K562 (cell line): ENCODE data around the gene TMEM245. TPM values are rescaled to one million over a fixed set of nuclear protein-coding genes. Genes with fewer than 3 reads are reported as not detected.

Experiments
- CCNT2 ChIP-seq: IDR thresholded peaks from 2 replicates; pipeline ENCODE4 v1.6.1; 2011; ENCODE audit warnings: borderline replicate concordance, low read depth, mild to moderate bottlenecking, moderate library complexity, mixed read lengths, low read length; ENCODE audit not compliant: insufficient read length; ENCODE audit errors: extremely low read depth
- EZH2 ChIP-seq: IDR thresholded peaks from 2 replicates; pipeline ENCODE4 v1.6.1; 2012; ENCODE audit warnings: low read depth, mild to moderate bottlenecking, inconsistent platforms, low read length, borderline replicate concordance
- KDM5B ChIP-seq: fragments of 200-600 bp; sonication (generic); IDR thresholded peaks from 2 replicates; pipeline ENCODE4 v1.6.1; 2012; ENCODE audit warnings: low read depth, mild to moderate bottlenecking, moderate library complexity, low read length, control low read depth, inconsistent platforms; ENCODE audit not compliant: insufficient replicate concordance
- MTF1 ChIP-seq: fragments of 250-450 bp; sonication (Bioruptor Pico); IDR thresholded peaks from 2 replicates; pipeline ENCODE4 v1.9.0; 2021; ENCODE audit warnings: moderate library complexity, mild to moderate bottlenecking, inconsistent platforms, borderline replicate concordance
- NEUROD1 ChIP-seq: fragments of 150-350 bp; IDR thresholded peaks from 2 replicates; pipeline ENCODE4 v1.6.1; 2014; ENCODE audit warnings: borderline replicate concordance, low read length, low read depth; ENCODE audit not compliant: partially characterized antibody
- NR2C1 ChIP-seq, 2 experiments: fragments of 450-650 bp; IDR thresholded peaks; 2 replicates each; pipeline ENCODE4 v1.6.1; 2017; ENCODE audit warnings: mild to moderate bottlenecking in 2 of 2, antibody characterized with exemption in 1 of 2, inconsistent platforms in 1 of 2, missing compliant biosample characterization in 1 of 2, missing genetic modification characterization in 1 of 2
- PML ChIP-seq: IDR thresholded peaks from 2 replicates; pipeline ENCODE4 v1.6.1; 2012; ENCODE audit warnings: low read length, inconsistent platforms
- PURB ChIP-seq: sonication (generic); formaldehyde crosslinking; IDR thresholded peaks from 2 replicates; pipeline ENCODE4 v1.9.0; 2021; ENCODE audit warnings: low read depth, mild to moderate bottlenecking, missing genetic modification reagents
- RBBP5 ChIP-seq: fragments of 200-600 bp; sonication (generic); IDR thresholded peaks from 2 replicates; pipeline ENCODE4 v1.6.1; 2012; ENCODE audit warnings: borderline replicate concordance, mild to moderate bottlenecking, low read length, control low read depth, inconsistent platforms; ENCODE audit not compliant: insufficient read depth, poor library complexity, severe bottlenecking
- SMAD1 ChIP-seq: fragments of 150-350 bp; IDR thresholded peaks from 2 replicates; pipeline ENCODE4 v1.6.1; 2014; ENCODE audit warnings: low read length, low read depth; ENCODE audit not compliant: partially characterized antibody
- ZNF174 ChIP-seq: fragments of 250-450 bp; sonication (Bioruptor Pico); IDR thresholded peaks from 2 replicates; pipeline ENCODE4 v1.4.0; 2020; ENCODE audit warnings: mild to moderate bottlenecking
- ZNF445 ChIP-seq: fragments of 250-450 bp; sonication (Bioruptor Pico); IDR thresholded peaks from 2 replicates; pipeline ENCODE4 v1.4.0; 2020; ENCODE audit warnings: low read depth, mild to moderate bottlenecking, moderate library complexity
- ZNF830 ChIP-seq: fragments of 250-450 bp; sonication (Bioruptor Pico); IDR thresholded peaks from 2 replicates; pipeline ENCODE4 v1.5.0; 2021; ENCODE audit warnings: mild to moderate bottlenecking
- polyA plus RNA-seq, 8 experiments: library from polyadenylated mRNA; depleted of rRNA in 4 of 8; stranded (reverse) in 5 of 8; unstranded in 3 of 8; fragments of >200 nt; fragmentation: Nextera tagmentation in 2 of 8; fragmentation: Illumina TruSeq in 1 of 8; extraction: Ambion mirVana in 2 of 8; extraction: Trizol in 1 of 8; gene quantifications; 2 replicates each; pipeline versions ENCODE4 v1.2.1 to v1.2.3, GENCODE V29; 2011 to 2014; ENCODE audit warnings: inconsistent platforms in 1 of 8, missing spikeins in 1 of 8
- total RNA-seq, 7 experiments: library from RNA; depleted of rRNA in 6 of 7; stranded (reverse); fragments of >200 nt in 6 of 7; fragmentation: Illumina TruSeq in 2 of 7; extraction: Trizol in 2 of 7; gene quantifications; 2 replicates each; pipeline versions ENCODE4 v1.2.1 to v1.2.3, GENCODE V29; 2011 to 2021; ENCODE audit warnings: low replicate concordance in 1 of 7
- TF ChIP-seq, protein P1 (sequence below): fragments of 450-650 bp; formaldehyde crosslinking; IDR thresholded peaks from 2 replicates; pipeline ENCODE4 v1.4.0; 2020; ENCODE audit warnings: mild to moderate bottlenecking, moderate library complexity
- TF ChIP-seq, protein P2 (sequence below): sonication (generic); formaldehyde crosslinking; IDR thresholded peaks from 2 replicates; pipeline ENCODE4 v1.8.0; 2023; ENCODE audit warnings: missing genetic modification reagents, mild to moderate bottlenecking, borderline replicate concordance
- TF ChIP-seq, protein P3 (sequence below): fragments of 250-450 bp; sonication (Bioruptor Pico); IDR thresholded peaks from 2 replicates; pipeline ENCODE4 v1.4.0; 2020; ENCODE audit warnings: mild to moderate bottlenecking, moderate library complexity, borderline replicate concordance
- TF ChIP-seq, protein P4 (sequence below): IDR thresholded peaks from 2 replicates; pipeline ENCODE4 v1.6.1; 2011; ENCODE audit not compliant: insufficient read length; ENCODE audit errors: extremely low read depth

Gene TMEM245
- total and polyA plus RNA-seq, 9 of the 15 experiments (the other 6 are each of a cell fraction or from before 2014, with no cell fraction given) = 8.5 to 43.2 (median 24.3) TPM

- TF ChIP-seq, protein P1, sequence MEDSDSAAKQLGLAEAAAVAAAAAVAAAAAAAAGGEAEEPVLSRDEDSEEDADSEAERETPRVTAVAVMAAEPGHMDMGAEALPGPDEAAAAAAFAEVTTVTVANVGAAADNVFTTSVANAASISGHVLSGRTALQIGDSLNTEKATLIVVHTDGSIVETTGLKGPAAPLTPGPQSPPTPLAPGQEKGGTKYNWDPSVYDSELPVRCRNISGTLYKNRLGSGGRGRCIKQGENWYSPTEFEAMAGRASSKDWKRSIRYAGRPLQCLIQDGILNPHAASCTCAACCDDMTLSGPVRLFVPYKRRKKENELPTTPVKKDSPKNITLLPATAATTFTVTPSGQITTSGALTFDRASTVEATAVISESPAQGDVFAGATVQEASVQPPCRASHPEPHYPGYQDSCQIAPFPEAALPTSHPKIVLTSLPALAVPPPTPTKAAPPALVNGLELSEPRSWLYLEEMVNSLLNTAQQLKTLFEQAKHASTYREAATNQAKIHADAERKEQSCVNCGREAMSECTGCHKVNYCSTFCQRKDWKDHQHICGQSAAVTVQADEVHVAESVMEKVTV (CRISPR knock-in tag) = no peak
- no peak for TF ChIP-seq ZNF830 (CRISPR knock-in tag)
- peak; percentile 67 for TF ChIP-seq NEUROD1
- TF ChIP-seq, protein P2, sequence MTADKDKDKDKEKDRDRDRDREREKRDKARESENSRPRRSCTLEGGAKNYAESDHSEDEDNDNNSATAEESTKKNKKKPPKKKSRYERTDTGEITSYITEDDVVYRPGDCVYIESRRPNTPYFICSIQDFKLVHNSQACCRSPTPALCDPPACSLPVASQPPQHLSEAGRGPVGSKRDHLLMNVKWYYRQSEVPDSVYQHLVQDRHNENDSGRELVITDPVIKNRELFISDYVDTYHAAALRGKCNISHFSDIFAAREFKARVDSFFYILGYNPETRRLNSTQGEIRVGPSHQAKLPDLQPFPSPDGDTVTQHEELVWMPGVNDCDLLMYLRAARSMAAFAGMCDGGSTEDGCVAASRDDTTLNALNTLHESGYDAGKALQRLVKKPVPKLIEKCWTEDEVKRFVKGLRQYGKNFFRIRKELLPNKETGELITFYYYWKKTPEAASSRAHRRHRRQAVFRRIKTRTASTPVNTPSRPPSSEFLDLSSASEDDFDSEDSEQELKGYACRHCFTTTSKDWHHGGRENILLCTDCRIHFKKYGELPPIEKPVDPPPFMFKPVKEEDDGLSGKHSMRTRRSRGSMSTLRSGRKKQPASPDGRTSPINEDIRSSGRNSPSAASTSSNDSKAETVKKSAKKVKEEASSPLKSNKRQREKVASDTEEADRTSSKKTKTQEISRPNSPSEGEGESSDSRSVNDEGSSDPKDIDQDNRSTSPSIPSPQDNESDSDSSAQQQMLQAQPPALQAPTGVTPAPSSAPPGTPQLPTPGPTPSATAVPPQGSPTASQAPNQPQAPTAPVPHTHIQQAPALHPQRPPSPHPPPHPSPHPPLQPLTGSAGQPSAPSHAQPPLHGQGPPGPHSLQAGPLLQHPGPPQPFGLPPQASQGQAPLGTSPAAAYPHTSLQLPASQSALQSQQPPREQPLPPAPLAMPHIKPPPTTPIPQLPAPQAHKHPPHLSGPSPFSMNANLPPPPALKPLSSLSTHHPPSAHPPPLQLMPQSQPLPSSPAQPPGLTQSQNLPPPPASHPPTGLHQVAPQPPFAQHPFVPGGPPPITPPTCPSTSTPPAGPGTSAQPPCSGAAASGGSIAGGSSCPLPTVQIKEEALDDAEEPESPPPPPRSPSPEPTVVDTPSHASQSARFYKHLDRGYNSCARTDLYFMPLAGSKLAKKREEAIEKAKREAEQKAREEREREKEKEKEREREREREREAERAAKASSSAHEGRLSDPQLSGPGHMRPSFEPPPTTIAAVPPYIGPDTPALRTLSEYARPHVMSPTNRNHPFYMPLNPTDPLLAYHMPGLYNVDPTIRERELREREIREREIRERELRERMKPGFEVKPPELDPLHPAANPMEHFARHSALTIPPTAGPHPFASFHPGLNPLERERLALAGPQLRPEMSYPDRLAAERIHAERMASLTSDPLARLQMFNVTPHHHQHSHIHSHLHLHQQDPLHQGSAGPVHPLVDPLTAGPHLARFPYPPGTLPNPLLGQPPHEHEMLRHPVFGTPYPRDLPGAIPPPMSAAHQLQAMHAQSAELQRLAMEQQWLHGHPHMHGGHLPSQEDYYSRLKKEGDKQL (CRISPR knock-in tag) = no peak
- TF ChIP-seq, protein P3, sequence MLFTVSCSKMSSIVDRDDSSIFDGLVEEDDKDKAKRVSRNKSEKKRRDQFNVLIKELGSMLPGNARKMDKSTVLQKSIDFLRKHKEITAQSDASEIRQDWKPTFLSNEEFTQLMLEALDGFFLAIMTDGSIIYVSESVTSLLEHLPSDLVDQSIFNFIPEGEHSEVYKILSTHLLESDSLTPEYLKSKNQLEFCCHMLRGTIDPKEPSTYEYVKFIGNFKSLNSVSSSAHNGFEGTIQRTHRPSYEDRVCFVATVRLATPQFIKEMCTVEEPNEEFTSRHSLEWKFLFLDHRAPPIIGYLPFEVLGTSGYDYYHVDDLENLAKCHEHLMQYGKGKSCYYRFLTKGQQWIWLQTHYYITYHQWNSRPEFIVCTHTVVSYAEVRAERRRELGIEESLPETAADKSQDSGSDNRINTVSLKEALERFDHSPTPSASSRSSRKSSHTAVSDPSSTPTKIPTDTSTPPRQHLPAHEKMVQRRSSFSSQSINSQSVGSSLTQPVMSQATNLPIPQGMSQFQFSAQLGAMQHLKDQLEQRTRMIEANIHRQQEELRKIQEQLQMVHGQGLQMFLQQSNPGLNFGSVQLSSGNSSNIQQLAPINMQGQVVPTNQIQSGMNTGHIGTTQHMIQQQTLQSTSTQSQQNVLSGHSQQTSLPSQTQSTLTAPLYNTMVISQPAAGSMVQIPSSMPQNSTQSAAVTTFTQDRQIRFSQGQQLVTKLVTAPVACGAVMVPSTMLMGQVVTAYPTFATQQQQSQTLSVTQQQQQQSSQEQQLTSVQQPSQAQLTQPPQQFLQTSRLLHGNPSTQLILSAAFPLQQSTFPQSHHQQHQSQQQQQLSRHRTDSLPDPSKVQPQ (CRISPR knock-in tag) = no peak
- no peak for TF ChIP-seq NR2C1 (IDR thresholded peaks at IDR 0.05)
- TF ChIP-seq NR2C1 (tag; IDR thresholded peaks at IDR 0.05) = no peak
- peak; percentile 86 for TF ChIP-seq CCNT2
- no peak for TF ChIP-seq PURB (CRISPR knock-in tag)
- TF ChIP-seq, protein P4, sequence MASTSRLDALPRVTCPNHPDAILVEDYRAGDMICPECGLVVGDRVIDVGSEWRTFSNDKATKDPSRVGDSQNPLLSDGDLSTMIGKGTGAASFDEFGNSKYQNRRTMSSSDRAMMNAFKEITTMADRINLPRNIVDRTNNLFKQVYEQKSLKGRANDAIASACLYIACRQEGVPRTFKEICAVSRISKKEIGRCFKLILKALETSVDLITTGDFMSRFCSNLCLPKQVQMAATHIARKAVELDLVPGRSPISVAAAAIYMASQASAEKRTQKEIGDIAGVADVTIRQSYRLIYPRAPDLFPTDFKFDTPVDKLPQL = no peak
- TF ChIP-seq EZH2 = no peak
- TF ChIP-seq RBBP5 = peak; percentile 64
- TF ChIP-seq ZNF445 (CRISPR knock-in tag) = no peak
- no peak for TF ChIP-seq ZNF174
- TF ChIP-seq KDM5B = no peak
- TF ChIP-seq SMAD1 = no peak
- no peak for TF ChIP-seq MTF1
- TF ChIP-seq PML = peak; percentile 93
These were observed 14.4 kb upstream of the TMEM245 start (continued) for GRCh38 chr9:109134167-109134578.
